ENCODE data around the gene CEP170. TPM values are rescaled to one million over a fixed set of nuclear protein-coding genes. Genes with fewer than 3 reads are reported as not detected.

Gene CEP170
- total RNA-seq, 1 experiment from 2014 or later, result 124 TPM

DNA sequence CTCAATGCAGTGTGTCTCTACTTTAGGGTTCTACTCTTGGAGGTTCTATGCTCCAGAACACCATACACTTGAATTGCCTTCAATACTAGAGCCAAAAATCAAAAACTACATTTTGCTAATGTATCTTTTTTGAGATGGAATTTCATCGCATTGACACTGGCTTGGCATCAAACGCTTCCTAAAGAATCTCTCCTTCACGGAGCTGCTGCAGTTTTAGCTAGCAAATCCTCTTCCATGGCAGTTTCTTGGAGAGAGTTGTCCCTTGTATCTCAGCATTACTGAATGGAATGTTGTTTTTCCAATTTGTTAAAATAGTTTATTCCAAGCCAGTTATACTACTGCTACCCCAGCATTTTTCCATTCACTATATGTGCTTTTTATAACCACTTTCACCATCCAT, 18.4 kb upstream of the CEP170 start:
- H3K9me2 ChIP-seq (replicated peaks; ENCODE audit: insufficient read depth, low read length), result no peaks in the 10 kb centered on the region
- DNase-seq, result no peak
- H3K79me2 ChIP-seq (ENCODE audit: low read length), result peaks cover 27% of the 10 kb centered on the region
- H2AFZ ChIP-seq (ENCODE audit: low read length), result no peak overlapping the region
- H4K20me1 ChIP-seq (ENCODE audit: insufficient read depth, low read depth, low read length), result no peaks in the 10 kb centered on the region
- peaks cover 29% of the 10 kb centered on the region for H3K4me1 ChIP-seq (ENCODE audit: low read length)
- no peaks in the 10 kb centered on the region for H3K27me3 ChIP-seq (ENCODE audit: low read length)
- H3K36me3 ChIP-seq (ENCODE audit: insufficient read depth, low read length), result peaks cover 23% of the 10 kb centered on the region; the same call in 1 of the 2 replicates
- H3K4me3 ChIP-seq (ENCODE audit: low read length), result no peak overlapping the region
- H3K4me2 ChIP-seq (ENCODE audit: low read depth, low read length, poor library complexity, severe bottlenecking), result no peak overlapping the region
- no peak overlapping the region for H3K27ac ChIP-seq (ENCODE audit: low read length)
- no peaks in the 10 kb centered on the region for H3K9me3 ChIP-seq (ENCODE audit: low read length)
- no peak overlapping the region for H3K9ac ChIP-seq (ENCODE audit: low read length)

DNA sequence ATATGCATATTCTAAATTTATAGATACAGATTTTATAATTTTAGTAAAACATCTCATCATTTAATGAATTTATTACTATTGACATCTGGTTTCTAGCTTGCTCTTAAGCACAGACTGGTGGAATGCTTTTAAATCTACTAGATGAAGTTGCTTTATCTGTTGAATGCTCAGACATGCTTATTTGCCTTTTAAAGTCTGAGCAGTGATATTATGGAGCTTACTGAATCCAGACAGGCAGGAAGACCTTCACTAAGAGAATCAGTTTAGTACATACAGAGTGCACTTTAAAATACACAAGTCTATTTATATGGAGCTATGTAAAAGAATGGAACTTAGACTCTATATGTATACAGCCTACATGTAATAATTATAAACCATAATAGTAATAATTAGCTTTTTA, 17.3 kb upstream of the CEP170 start:
- H3K36me3 ChIP-seq (ENCODE audit: insufficient read depth, low read length), result peaks cover 19% of the 10 kb centered on the region; the same call in 1 of the 2 replicates
- H3K4me1 ChIP-seq (ENCODE audit: low read length), result peaks cover 40% of the 10 kb centered on the region
- H3K27ac ChIP-seq (ENCODE audit: low read length), result no peak overlapping the region
- H3K9ac ChIP-seq (ENCODE audit: low read length), result no peak overlapping the region
- H3K27me3 ChIP-seq (ENCODE audit: low read length), result no peaks in the 10 kb centered on the region
- H4K20me1 ChIP-seq (ENCODE audit: insufficient read depth, low read depth, low read length), result no peaks in the 10 kb centered on the region
- no peak for DNase-seq
- H2AFZ ChIP-seq (ENCODE audit: low read length), result no peak overlapping the region
- no peak overlapping the region for H3K4me3 ChIP-seq (ENCODE audit: low read length)
- H3K9me2 ChIP-seq (replicated peaks; ENCODE audit: insufficient read depth, low read length), result no peaks in the 10 kb centered on the region
- no peaks in the 10 kb centered on the region for H3K9me3 ChIP-seq (ENCODE audit: low read length)
- H3K4me2 ChIP-seq (ENCODE audit: low read depth, low read length, poor library complexity, severe bottlenecking), result no peak overlapping the region
- H3K79me2 ChIP-seq (ENCODE audit: low read length), result peaks cover 38% of the 10 kb centered on the region

DNA sequence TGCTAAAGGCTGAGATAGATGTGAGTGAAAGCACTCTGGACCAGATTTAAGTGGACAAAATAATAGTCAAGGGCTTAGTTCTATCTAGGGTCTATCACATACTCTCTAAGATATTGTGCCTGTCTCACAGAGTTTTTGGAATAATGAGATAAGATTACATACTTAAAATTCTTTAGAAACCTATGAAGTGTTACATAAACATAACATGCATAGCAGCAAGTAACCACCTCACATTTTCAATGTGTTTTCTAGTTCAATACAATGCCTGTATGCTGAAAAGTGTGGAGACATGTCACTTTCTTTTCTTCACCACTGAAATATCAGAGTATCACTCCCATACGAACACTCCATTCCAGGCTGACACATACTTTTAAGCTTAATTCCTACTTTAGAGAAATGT, 16.9 kb upstream of the CEP170 start:
- Histone ChIP-seq H3K9me2 (replicated peaks; ENCODE audit: insufficient read depth, low read length) (no peaks in the 10 kb centered on the region), H3K4me1 (ENCODE audit: low read length) (peaks cover 44% of the 10 kb centered on the region), H2AFZ (ENCODE audit: low read length) (no peak overlapping the region), H3K27ac (ENCODE audit: low read length) (no peak overlapping the region), H4K20me1 (ENCODE audit: insufficient read depth, low read depth, low read length) (no peaks in the 10 kb centered on the region), H3K79me2 (ENCODE audit: low read length) (peaks cover 40% of the 10 kb centered on the region), H3K4me2 (ENCODE audit: low read depth, low read length, poor library complexity, severe bottlenecking) (no peak overlapping the region), H3K27me3 (ENCODE audit: low read length) (no peaks in the 10 kb centered on the region), H3K9ac (ENCODE audit: low read length) (no peak overlapping the region), H3K9me3 (ENCODE audit: low read length) (no peaks in the 10 kb centered on the region), H3K4me3 (ENCODE audit: low read length) (no peak overlapping the region), H3K36me3 (ENCODE audit: insufficient read depth, low read length) (peaks cover 15% of the 10 kb centered on the region; the same call in 1 of the 2 replicates)
- DNase-seq, result no peak

DNA sequence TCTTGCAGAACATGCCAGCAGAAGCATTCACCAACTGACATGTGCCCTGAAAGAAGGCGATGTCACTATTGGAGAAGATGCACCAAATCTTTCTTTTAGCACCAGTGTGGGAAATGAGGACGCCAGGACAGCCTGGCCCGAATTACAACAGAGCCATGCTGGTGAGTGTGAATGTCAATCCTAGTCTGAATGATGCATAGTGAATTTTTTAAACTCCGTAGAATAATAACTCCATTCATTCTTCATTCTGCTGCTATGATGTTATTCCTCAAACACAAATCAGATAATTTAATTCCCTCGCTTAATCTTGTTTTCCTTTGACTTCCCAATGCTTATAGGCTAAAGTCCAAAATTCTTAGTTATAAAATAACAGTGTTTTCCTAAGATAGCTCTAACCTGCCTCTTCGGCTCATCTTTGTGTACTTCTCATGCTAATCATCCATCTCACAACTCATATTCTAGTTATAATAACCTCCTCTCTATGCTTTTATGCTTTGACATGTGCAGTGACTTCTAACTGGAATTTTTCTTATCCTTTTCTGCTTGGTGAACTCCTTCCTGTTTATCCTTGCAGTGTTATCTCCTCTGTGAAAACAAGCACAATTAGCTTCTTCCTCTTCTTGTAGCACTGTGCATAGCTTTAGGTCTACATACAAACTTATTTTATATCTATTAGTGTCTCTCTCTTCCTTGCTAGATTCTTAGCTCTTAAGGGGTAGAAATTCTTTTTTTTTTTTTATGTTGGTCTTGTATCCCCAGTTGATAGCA, 15.2 kb upstream of the CEP170 start:
- Histone ChIP-seq H3K79me2 (ENCODE audit: low read length) (peaks cover 50% of the 10 kb centered on the region), H3K4me2 (ENCODE audit: low read depth, low read length, poor library complexity, severe bottlenecking) (no peak overlapping the region), H3K27me3 (ENCODE audit: low read length) (no peaks in the 10 kb centered on the region), H3K27ac (ENCODE audit: low read length) (peak overlapping the region; percentile 76), H3K9ac (ENCODE audit: low read length) (no peak overlapping the region), H3K4me1 (ENCODE audit: low read length) (peaks cover 44% of the 10 kb centered on the region), H3K36me3 (ENCODE audit: insufficient read depth, low read length) (0 out of 2 replicates have a peak, but pooled peaks cover 11% of the 10 kb centered on the region), H4K20me1 (ENCODE audit: insufficient read depth, low read depth, low read length) (no peaks in the 10 kb centered on the region), H2AFZ (ENCODE audit: low read length) (no peak overlapping the region), H3K4me3 (ENCODE audit: low read length) (no peak overlapping the region), H3K9me2 (replicated peaks; ENCODE audit: insufficient read depth, low read length) (no peaks in the 10 kb centered on the region), H3K9me3 (ENCODE audit: low read length) (no peaks in the 10 kb centered on the region)
- no peak for DNase-seq

DNA sequence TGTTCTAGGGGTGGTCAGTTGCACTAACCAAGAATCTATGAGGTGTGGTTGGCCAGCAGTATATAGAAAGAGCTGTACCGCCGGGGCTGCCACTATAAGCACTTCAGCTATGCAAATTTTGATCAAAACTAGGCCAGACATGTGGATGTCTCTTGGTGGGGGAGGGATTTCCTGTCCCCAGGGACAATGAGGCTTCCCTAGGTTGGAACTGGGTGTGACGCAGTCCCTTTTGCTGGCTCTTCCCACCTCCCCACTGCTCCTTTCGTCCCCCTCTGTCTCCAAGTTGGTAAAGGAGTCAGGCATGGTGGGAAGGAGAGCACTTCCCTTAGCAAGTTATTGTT, 14.3 kb upstream of the CEP170 start:
- H4K20me1 ChIP-seq (ENCODE audit: insufficient read depth, low read depth, low read length), result no peaks in the 10 kb centered on the region
- no peaks in the 10 kb centered on the region for H3K9me3 ChIP-seq (ENCODE audit: low read length)
- peak overlapping the region; percentile 76 for H3K27ac ChIP-seq (ENCODE audit: low read length)
- peaks cover 58% of the 10 kb centered on the region for H3K79me2 ChIP-seq (ENCODE audit: low read length)
- H3K36me3 ChIP-seq (ENCODE audit: insufficient read depth, low read length), result 0 out of 2 replicates have a peak, but pooled peaks cover 5% of the 10 kb centered on the region
- H2AFZ ChIP-seq (ENCODE audit: low read length), result peak overlapping the region; percentile 76
- H3K9me2 ChIP-seq (replicated peaks; ENCODE audit: insufficient read depth, low read length), result no peaks in the 10 kb centered on the region
- H3K27me3 ChIP-seq (ENCODE audit: low read length), result no peaks in the 10 kb centered on the region
- peaks cover 44% of the 10 kb centered on the region for H3K4me1 ChIP-seq (ENCODE audit: low read length)
- peak; percentile 76 for DNase-seq
- H3K4me2 ChIP-seq (ENCODE audit: low read depth, low read length, poor library complexity, severe bottlenecking), result peak overlapping the region; percentile 82
- H3K4me3 ChIP-seq (ENCODE audit: low read length), result peak overlapping the region; percentile 45
- peak overlapping the region; percentile 52 for H3K9ac ChIP-seq (ENCODE audit: low read length)

DNA sequence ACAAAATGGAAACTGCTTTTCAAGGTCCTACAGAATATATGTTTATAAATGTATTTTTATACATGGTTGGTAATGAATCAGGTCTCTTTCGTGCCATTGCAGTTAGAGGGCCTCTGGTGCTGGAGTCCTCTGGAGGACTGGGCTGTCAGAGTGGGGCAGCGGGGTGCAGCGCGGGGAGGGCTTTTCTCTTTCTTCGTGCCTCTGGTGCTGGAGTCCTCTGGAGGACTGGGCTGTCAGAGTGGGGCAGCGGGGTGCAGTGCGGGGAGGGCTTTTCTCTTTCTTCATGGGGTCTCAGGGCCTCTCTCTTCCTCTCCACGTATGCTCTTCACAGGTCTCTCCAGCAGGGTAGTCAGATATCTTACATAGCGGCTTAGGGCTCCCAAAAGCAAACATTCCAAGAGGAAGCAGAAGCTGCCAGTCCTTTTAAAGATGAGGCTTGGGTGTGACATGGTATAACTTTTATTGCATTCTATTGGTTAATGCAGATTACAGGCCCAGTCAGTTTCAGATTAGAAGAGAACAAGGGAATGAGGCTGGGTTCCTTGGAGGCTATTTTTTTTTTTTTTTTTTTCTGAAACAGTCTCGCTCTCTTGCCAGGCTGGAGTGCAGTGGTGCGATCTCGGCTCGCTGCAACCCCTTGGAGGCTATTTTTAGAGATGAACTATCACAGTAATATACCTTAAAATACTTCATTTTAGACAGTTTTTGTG, 13.8 kb upstream of the CEP170 start:
- Histone ChIP-seq H3K79me2 (ENCODE audit: low read length) (peaks cover 62% of the 10 kb centered on the region), H3K36me3 (ENCODE audit: insufficient read depth, low read length) (0 out of 2 replicates have a peak, but pooled peaks cover 5% of the 10 kb centered on the region), H3K27ac (ENCODE audit: low read length) (peak overlapping the region; percentile 76), H3K4me1 (ENCODE audit: low read length) (peaks cover 44% of the 10 kb centered on the region), H3K9me2 (replicated peaks; ENCODE audit: insufficient read depth, low read length) (no peaks in the 10 kb centered on the region), H3K9me3 (ENCODE audit: low read length) (no peaks in the 10 kb centered on the region), H4K20me1 (ENCODE audit: insufficient read depth, low read depth, low read length) (no peaks in the 10 kb centered on the region), H3K9ac (ENCODE audit: low read length) (peak overlapping the region; percentile 52), H3K4me3 (ENCODE audit: low read length) (peak overlapping the region; percentile 45), H3K4me2 (ENCODE audit: low read depth, low read length, poor library complexity, severe bottlenecking) (peak overlapping the region; percentile 82), H3K27me3 (ENCODE audit: low read length) (no peaks in the 10 kb centered on the region), H2AFZ (ENCODE audit: low read length) (peak overlapping the region; percentile 76)
- DNase-seq, result no peak

DNA sequence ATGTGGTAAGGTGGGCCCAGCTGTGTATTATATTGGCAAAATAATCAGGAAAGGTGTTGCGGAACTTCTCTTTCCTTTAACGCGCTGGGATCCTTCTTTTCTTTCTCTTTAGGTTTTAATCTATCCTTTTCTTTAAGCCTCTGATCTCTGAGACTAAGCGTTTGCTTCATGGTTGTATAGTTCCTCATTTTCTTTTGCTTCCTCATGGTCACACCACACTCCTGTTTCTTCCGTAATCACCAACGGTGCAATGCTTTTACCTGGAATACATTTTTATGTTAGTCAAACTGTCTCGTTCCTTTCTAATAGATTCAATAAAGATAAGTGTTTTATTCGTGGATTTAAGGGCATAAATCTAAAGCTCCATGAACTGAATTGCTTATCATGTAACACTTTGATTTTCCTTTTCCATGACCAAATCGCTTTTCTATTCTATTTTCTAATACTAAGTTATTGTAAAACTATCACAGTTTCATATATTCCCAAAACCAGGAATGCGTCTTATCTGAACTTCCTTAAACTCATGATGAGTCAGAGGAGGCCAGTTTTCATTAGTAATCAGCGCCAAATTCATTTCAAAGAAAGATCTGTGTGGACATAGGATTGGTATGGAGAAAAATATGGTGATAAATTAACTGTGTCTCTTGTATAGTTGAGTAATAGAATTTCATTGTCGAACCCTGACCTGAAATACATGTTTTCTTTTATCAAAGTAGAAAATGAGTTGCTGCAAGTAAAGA, 13.0 kb upstream of the CEP170 start:
- H3K36me3 ChIP-seq (ENCODE audit: insufficient read depth, low read length), result no peaks in the 10 kb centered on the region
- H3K4me1 ChIP-seq (ENCODE audit: low read length), result peaks cover 44% of the 10 kb centered on the region
- peaks cover 66% of the 10 kb centered on the region for H3K79me2 ChIP-seq (ENCODE audit: low read length)
- H3K9ac ChIP-seq (ENCODE audit: low read length), result peak overlapping the region; percentile 39
- peak overlapping the region; percentile 41; the same call in 1 of the 2 replicates for H2AFZ ChIP-seq (ENCODE audit: low read length)
- peak overlapping the region; percentile 45 for H3K4me3 ChIP-seq (ENCODE audit: low read length)
- no peaks in the 10 kb centered on the region for H3K9me3 ChIP-seq (ENCODE audit: low read length)
- peak overlapping the region; percentile 82 for H3K4me2 ChIP-seq (ENCODE audit: low read depth, low read length, poor library complexity, severe bottlenecking)
- H3K27ac ChIP-seq (ENCODE audit: low read length), result peak overlapping the region; percentile 76
- no peaks in the 10 kb centered on the region for H3K9me2 ChIP-seq (replicated peaks; ENCODE audit: insufficient read depth, low read length)
- no peaks in the 10 kb centered on the region for H4K20me1 ChIP-seq (ENCODE audit: insufficient read depth, low read depth, low read length)
- H3K27me3 ChIP-seq (ENCODE audit: low read length), result no peaks in the 10 kb centered on the region
- peak; percentile 56 for DNase-seq

DNA sequence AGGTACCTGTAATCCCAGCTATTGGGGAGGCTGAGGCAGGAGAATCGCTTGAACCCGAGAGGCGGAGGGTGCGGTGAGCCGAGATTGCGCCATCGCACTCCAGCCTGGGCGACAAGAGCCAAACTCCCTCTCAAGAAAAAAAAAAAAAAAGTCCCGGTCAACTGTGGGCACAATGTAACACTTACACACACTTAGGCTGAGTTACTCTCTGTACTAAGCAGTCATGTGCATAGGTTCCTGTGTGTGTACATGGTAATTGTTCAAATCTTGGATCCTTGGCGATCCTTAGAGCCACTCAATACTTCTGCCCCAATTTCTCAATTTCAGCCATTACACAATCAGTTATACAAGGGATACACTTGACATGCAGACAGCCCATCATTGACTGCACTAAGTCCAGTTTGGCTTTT, 12.4 kb upstream of the CEP170 start:
- Histone ChIP-seq H3K9me2 (replicated peaks; ENCODE audit: insufficient read depth, low read length) (no peaks in the 10 kb centered on the region), H3K9ac (ENCODE audit: low read length) (no peak overlapping the region), H2AFZ (ENCODE audit: low read length) (no peak overlapping the region), H3K4me2 (ENCODE audit: low read depth, low read length, poor library complexity, severe bottlenecking) (peak overlapping the region; percentile 82), H3K27me3 (ENCODE audit: low read length) (no peaks in the 10 kb centered on the region), H3K79me2 (ENCODE audit: low read length) (peaks cover 70% of the 10 kb centered on the region), H3K27ac (ENCODE audit: low read length) (peak overlapping the region; percentile 76; the same call in 1 of the 2 replicates), H3K4me3 (ENCODE audit: low read length) (no peak overlapping the region), H3K36me3 (ENCODE audit: insufficient read depth, low read length) (no peaks in the 10 kb centered on the region), H3K4me1 (ENCODE audit: low read length) (peaks cover 38% of the 10 kb centered on the region), H4K20me1 (ENCODE audit: insufficient read depth, low read depth, low read length) (no peaks in the 10 kb centered on the region), H3K9me3 (ENCODE audit: low read length) (no peaks in the 10 kb centered on the region)
- no peak for DNase-seq
